Left hindlimb (tissue), 1 donor: ENCODE results near the gene BET1.

Experiments used
- DNase-seq: peaks from one replicate; pipeline ENCODE4 v3.0.0-alpha.2; 2018

The BET1 gene

DNA sequence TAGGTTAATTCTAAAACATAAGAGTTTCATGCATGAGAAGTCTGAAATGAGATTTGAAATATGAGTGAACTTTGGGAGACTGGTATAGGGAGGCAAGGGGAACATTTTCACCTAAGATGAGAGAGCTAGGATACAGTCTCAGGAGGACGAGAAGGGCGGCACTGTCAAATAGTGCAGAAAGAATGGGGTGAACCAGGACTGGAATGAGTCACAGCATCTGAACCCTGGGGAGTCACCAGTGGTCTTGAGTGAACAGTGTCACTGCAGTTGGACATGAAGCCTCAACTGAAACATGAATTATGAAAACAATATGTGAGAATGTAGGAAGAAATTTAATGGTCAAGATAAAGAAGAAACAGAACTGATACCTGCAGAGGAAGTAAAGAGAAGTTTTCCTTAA, 48.9 kb downstream of the BET1 start:
- no peak for DNase-seq

DNA sequence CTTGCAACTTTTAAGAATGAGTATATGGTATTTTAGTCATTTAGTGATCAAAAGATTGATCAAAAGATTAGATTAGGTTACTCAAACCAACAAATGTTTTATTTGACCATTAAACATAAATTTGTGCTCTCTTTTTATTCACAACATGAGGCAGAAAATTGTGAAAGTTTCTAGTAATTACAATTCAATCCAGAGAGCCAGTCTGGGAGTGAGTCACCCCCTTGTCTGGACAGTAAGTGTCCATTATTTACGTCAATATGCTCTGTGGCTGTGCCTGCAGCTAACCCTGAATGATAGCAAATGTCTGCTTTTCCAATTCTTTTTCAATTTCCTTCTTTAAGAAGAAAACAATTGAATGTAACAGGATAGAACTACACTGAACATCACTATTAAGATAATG, 54.7 kb downstream of the BET1 start:
- no peak for DNase-seq

DNA sequence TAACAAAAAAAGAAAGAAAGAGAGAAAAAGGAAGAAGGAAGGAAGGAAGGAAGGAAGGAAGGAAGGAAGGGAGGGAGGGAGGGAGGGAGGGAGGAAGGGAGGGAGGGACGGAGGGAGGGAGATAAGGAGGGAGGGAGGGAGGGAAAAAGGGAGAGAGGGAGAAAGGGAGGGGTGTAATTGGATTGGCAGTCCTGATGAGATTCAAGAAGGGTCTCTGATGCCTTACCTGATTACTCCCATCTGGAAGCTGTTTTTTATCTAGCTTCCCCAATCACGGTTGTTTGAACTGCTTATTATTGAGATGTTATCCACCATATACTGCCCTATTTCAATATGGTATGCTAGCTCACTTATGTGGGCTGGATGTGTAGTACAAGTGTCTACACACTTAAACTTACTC, 55.3 kb downstream of the BET1 start:
- DNase-seq, result no peak

DNA sequence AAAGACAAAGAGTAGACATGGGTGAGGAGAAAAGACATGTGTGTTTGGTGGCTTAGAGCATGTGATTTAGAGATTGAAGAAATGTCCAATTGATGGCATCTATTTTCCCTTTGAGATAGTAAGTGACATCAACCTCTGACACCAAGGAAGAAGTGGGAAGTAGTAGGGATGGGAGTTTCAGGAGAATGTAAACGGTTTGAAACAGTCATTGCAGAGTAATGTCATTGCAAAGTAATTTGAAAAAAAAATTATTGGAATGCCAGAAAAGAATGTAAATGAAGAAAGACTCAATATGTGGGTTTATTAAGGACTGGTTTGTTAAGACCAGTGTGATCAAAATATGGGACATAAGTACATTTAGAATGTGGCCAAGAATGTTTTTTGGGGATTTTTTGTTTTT, 56.0 kb downstream of the BET1 start:
- DNase-seq, result no peak

DNA sequence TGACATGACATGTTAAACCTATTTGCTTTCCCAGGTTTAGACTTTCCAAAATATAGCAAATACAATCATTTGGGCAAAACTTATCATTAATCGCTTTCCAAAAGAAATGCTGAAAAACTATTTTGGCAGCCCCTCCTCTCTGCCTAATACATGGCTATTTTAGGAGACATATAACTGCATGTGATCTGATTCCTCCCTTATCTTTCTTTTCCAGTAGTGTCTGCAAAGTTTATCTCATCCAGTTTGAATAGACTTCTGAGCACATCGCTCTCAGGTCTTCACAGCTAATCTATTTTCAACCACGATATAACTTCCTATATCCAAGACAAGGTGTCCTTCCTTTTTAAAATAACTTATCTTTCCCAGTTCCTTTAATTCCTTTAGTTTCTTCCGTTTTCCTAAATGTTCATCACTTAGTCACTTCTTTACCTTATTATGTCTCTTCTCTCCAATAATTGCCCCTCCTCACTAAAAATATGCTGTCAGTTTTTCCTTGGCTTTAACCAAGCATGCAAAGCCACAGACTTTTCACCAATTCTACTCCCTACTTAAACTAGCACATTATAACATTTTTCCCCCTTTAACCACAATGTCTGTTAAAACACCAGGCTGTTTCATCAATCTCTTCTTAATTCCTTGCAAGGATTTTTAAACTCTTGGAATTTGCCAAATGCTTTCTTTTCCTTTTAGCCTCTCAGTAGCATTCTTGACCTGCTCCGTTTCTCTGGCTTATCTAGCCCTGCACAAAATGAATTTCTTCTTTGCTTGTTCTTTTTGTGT, 58.2 kb downstream of the BET1 start:
- no peak for DNase-seq

DNA sequence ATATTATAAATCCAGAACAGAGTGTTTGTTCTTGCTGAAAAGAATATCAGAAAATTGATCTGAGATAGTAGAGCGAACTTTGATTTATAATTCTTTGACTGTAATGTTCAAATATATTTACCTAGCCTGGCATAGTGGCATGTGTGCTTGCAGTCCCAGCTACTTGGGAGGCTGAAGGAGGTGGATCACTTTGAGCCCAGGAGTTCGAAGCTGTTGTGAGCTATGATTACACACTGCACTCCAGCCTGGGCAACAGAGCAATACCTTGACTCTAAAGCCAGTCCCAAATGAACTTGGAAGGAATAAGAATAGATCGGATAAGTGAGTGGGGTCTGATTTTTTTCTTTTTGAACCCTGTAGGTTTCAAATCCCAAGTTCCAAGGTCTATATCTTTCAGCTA, 59.1 kb downstream of the BET1 start:
- DNase-seq, result no peak

DNA sequence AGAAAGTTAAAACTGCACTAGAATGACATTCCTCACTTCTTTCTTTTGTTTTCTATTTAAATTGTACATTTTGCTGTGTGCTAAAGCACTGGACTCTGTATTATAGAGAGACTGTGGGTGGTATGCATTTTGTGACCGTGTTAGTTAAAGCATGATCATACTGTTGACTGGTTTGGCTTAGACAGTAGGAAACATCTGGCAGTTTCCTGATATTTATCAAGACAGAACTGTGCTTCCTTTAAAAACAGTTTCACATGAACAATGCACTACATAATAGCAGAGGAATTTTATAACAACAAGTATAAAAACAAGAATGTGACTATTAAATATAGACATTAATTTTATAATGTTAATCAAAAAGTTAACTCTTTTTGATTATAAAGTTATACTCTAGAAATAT, 59.5 kb downstream of the BET1 start:
- DNase-seq, result no peak

DNA sequence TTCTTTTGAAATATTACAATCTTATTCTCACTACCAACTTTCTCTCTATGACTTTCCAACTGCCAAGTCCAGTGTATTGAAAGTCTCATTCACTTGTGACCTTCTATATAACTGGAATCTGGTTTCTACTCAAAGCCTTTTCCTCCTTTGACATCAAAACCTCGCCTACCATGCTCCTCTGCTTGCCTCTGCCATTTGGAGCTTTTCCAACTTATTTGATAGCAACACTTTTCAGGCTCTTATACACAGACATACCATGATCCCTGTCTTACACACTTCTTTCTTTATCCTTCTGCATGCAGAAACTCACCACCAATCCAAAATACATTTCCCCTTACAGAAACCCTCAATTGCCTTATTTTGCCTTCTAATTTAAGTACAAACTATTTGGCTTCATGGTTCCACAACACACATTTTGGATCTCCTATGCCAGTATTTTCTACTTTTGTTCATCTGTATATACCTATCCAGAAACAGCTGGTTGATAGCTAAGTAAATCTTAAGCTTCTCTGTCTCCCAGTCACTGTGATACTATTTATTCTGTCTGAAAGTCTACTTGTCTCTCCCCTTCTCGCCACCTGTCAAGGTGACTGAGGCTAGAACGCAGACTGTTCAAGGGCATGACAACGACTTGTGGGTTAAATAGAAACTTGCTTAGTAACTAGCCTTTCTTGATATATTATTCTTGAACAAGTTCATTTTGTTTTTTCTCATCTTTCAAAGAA, 60.2 kb downstream of the BET1 start:
- DNase-seq, result no peak
